GM19099 (cell line): ENCODE measurements around the gene ATP6V1D.
A peak's percentile ranks its signal among the peaks of the same experiment; 100 is the strongest.

ENCODE experiments used
- POLR2A ChIP-seq: IDR thresholded peaks from 3 replicates; pipeline ENCODE4 v1.6.1; 2011; ENCODE audit warnings: low read depth; ENCODE audit not compliant: insufficient read length; ENCODE audit errors: extremely low read depth

ATP6V1D gene

DNA sequence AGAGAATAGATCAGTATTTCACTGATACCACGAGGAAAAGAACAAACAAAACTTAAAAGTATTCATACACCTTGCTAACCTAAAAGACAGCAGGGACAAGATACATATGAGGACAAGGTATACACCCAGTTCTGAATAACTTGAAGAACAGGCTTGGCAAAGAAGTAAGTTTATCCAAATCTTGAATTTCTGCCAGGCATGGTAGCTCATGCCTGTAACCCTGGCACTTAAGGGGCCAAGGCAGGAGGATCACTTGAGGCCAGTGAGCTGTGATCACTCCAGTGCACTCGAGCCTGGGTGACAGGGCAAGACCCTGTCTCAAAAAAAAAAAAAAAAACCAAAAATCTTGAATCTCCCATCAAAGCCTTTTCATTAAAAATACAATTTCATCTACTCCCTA is 25.5 kb upstream of the ATP6V1D start:
- TF ChIP-seq POLR2A = no peak

DNA sequence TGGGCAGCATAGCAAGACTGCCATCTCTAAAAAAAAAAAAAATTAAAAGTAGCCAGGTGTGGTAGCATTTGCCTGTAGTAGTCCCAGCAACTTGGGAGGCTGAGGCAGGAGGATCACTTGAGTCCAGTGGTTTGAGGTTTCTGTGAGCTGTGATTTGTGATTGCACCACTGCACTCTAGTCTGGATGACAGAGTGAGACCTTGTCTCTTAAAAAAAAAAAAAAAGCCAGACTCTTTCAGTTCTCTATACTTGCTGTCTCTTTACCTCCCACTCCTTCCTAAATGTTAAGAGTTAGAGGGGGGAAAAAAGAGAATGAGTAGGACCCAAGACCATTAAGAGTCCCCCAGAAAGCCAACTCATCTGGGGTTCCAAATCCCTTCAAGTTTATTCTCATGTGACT is 18.3 kb upstream of the ATP6V1D start:
- TF ChIP-seq POLR2A = no peak

DNA sequence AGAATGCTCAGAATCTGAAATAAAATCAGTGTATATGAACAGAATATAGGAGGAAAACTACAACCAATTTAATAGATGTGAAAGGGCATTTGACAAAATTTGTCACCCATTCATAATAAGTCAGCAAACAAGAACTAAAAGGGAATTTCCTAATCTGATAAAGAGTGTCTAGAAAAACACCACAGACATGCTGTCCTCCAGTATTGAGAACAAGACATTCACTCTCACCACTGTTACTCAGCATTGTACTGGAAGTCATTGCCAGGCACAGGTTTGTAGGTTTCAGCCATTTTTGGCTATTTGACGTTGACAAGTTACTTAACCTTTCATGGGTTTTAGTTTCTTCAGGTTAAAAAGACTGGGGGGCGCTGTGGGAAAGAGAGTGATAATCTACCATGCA is 13.7 kb upstream of the ATP6V1D start:
- no peak for TF ChIP-seq POLR2A

DNA sequence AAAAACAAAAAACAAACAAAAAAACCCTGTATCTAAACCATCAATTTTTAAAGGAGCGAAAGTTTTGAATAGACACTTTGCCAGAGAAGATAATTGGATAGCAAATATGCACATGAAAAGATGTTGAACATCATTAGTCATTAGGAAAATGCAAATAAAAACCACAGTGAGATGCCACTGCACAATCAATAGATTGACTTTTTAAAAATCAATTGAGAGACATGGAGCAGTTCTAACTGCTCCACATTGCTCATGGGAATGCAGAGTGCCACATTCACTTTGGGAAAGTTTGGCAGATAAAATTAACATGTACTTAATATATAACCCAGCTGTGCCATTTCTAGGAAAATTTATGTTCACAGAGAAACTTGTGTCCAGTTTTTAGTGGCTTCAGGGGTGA is 13.2 kb upstream of the ATP6V1D start:
- no peak for TF ChIP-seq POLR2A

DNA sequence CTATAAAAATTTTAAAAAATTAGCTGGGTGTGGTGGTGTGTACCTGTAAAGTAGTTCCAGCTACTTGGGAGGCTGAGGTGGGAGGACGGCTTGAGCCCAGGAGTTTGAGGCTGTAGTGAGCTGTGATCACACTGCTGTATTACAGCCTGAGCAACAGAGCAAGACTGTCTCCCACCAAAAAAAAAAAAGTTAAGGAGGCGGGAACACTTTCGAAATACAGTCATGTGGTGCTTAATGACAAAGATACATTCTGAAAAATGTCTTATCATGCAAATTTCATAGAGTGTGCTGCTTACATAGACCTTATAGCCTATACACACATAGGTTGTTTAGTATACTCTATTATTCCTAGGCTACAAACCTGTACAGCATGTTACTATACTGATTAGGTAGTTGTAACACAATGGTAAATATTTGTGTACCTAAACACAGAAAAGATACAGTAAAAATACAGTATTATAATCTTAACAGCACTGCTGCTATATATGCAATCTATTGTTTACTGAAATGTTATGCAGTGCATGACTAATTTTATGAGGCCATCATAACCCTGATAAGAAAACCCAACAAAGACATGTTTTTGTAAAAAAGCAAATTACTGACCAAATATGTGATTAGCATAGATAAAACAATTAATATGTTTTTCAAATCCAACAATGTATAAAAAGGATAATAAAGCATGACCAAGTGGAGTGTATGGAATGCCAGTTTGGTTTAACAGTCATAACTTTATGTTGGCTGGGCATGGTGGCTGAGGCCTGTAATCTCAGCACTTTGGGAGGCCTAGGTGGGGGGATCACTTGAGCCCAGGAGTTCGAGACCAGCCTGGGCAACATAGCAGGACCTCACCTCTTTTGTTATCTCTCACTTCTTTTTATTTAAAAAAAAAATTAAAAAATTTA is 11.9 kb upstream of the ATP6V1D start:
- TF ChIP-seq POLR2A = no peak

DNA sequence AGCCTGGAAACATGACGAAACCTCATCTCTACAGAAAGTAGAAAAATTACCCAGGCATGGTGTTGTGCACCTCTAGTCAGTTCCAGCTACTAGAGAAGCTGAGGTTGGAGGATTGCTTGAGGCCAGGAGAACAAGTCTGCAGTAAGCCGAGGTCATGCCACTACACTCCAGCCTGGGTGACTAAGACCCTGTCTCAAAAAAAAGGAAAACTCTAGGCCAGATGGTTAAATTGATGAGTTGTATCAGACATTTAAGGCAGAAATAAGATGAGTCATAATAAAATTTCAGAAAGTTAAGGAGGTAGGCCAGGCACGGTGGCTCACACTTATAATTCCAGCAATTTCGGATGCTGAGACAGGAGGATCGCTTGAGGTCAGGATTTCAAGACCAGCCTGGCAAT is 11.2 kb upstream of the ATP6V1D start:
- no peak for TF ChIP-seq POLR2A

DNA sequence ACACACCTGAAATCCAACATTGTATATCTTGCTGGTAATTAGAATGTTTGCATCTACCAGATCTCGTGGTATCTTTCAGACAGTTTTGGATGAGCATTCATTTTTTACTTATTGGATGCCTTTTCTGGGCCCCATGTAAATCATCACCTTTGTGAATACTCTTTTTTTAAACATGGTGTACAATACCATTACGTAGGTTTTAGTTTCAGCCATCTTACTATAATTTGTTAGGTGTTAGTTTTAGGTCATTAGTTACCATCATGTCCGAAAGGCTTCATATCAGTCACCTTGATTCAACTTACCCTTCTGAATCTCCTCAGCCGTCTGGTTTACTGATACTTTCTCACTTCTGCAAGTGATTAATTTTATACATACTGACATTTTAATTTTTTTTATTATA is 5.9 kb upstream of the ATP6V1D start:
- no peak for TF ChIP-seq POLR2A

DNA sequence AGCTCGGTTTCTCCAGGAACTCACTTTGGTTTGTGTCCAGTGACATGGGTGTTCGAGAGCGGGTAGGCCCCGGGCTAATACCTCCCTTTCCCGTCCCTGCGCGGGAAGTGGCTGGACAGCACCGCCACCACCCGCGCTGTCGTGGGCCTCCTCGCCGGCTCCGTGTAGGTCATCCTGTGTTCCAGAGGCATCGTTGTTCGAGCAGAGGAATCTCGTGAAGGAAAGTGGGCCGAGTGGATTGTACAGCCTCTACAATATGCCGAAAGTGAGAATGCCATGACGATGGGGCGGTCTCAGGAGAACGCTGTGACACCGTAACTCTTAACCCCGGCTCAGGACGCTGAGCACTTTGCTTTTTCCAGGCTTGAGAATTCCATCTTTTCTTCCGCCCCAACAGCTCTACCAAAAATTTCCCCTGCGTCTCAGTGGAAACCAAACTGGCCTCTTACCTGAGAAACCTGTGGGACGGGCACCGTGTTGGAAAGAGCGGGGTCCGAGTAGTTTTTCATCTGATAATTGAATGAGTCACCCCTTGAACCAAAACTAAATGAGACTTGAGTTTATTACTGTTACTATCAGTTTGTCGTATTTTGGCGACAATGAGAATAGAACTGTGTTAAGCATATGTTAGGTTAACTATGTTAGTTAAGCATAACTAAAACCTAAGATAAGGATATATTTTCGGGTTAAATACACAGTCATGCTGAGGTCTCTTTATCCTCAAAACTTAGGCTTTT is 1.0 kb upstream of the ATP6V1D start:
- no peak for TF ChIP-seq POLR2A

DNA sequence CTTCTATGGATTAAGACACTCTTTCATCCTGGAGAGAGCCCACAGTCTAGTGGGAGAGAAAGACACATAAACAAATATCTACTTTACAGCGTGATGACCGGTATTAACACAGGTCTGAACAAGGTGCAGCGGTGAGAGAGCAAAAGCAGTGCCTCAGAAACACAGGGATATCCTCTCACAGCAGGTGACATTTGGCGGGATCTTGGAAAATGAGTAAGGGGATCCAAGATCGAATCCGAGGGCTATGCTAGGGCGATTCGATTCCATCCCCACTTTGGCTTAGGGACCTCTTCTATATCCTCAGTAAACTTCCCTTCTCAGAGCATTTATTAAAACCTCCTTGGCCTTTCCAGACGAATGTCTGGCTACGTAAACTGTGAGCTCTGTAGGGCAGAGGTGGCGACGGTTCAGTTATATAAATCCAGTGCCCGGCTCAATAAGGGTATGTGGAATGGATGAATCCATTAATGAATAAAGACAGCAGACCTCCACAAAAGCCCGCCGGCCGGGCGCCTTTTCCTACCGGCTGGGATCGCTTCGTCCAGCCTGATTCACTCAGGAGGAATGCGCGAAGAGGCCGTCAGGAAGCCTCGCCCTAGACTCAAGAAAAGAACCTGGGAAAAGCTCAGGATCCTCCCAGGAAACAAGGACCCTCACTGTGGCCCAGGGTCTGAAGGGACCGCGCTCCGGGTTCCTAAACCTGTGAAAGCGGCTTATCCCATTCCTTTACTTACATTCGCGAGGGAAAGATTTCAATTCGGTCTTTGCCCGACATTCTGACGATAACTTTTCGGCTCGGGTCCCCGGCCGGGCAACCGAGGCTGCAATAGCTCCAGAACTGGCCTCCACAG is 455 bp downstream of the ATP6V1D start:
- TF ChIP-seq POLR2A = peak; percentile 56

DNA sequence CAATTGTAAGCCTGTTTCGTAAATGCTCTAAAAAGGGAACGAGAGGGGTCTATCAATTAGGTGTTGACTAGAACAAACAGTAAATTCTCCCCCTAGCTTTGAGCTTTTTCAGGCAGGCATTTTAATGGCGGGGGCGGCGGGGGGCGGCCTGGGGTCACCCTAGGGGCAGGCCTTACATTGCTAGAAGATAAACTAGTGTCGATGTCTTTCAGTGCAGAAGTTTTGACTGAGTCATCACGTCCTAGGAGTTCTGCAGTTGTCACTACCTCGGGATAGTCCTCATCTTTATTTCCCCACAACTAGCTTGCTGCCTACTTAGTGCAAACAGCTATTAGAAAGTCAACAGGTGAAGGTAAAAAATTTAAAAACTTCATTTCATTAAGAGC is 1.6 kb downstream of the ATP6V1D start:
- TF ChIP-seq POLR2A = no peak

DNA sequence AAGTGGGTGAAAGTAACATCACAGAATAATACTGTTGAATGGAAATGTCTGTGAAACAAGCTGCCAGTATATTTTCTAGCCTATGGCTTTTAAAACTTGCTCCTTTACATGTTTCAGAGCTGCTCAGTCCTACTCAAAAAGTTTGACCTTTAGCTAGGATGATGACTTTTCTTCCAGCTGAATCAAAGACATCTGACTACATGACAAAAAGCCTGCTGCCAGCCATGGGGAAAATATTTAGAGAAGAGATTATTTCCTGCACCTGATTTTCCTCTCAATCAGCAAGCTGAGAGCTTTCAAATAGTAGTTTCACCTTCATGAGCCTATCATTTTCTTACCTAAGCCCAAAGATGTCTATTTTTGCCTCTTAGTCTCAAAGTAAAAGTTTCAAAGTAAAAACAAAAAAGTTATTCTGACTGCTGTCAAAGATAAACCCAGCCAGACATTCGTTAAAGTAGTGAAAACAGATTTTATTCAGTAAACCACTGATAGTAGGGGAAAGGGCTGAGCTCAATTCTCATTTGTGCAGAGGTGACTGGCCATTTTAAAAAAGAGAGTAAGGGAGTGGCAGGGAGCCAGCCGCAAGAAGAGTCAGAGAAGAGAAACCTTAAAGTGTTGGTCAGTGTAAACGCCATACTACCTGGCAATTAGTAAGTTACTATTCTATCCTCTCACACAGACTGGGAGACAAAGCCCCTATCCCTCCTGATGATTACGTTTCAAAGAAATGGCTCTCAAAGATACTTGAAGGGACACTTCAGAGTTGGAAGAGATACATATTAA is 2.2 kb downstream of the ATP6V1D start:
- TF ChIP-seq POLR2A = no peak

DNA sequence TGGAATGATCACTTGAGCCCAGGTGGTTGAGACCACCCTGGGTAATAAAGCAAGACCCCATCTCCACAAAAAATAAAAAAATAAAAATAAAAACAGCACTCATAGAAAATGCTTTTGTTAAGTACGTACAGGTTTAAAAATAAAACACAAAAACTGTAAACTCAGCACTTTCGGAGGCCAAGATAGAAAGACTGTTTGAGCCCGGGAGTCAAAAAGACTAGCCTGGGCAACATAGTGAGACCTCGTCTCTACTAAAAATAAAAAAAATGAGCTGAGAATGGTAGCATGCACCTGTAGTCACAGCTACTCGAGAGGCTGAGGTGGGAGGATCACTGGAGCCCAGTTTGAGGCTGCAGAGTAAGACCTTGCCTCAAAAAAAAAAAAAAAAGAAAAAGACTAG is 7.5 kb downstream of the ATP6V1D start:
- TF ChIP-seq POLR2A = no peak

DNA sequence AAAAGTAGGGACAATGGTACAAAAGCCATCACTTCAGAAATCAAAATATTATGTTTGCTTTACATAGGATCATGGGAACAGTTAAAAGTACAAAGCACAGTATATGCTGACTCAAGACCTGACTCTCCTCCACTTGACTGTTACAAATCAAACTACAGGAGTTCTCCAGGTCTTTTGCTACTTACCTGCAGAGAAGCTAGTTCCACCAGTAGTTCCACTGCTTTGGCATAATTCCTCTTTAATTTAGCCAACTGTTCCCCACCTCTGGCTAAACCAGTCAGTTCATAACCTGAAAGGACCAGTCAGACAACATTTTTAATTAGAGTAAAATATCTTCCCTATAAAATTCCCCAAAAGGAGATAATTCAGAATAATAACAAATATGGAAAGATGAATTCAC is 14.0 kb downstream of the ATP6V1D start:
- TF ChIP-seq POLR2A = no peak

DNA sequence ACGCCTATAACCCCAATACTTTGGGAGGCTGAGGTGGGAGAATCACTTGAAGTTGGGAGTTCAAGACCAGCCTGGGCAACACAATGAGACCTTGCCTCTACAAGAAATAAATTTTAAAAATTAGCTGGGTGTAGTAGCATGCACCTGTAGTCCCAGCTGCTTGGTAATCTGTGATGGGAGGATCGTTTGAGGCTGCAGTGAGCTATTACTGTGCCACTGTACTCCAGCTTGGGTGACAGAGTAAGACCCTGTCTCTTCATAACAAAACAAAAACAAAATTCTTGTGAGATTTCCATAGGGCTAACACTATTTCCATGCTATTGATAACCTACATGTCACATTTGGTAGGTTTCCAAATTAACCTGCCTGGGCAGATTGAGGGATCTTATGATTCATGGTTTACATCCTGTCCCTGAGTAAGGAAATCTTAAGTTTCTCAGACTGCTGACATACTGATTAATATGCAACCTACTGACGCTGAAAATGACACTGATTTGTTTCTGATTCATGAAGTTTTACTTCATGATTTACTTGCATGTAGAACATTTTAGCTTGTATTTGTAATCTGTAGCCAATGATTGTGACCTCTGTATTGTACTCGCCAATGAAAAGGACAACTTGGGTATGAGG is 15.9 kb downstream of the ATP6V1D start:
- no peak for TF ChIP-seq POLR2A
